ENCODE data around the gene C4orf50. TPM values are rescaled to one million over a fixed set of nuclear protein-coding genes. Genes with fewer than 3 reads are reported as not detected.

C4orf50 gene
- total RNA-seq, 1 donor from 2014 or later = 2.3 TPM

- intact Hi-C loops (cut with micrococcal nuclease) = loop anchor here (5.0 kb wide), 1 partner anchor 1037 kb away; the partner anchor contains the start of gene MSX1
Measured at GRCh38 chr4:5894266-5894665, 124.0 kb downstream of the C4orf50 start.

DNA sequence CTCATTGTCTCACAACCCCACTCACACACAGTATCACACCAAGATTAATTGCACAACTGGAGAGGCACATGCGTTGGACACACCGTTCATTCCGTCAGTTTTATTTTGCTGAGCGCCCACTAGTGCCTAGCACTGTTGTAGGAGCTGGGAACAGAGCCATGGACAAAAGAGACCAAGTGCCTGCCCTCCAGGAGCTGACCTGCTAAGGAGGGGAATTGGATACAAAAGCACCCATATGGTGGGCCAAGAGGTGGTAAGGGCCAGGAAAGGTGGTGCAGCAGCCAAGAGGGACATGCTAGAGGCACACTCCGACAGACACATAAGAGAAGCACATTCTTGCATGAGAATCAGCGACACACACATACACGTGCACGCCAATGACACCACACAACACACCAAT lies 124.6 kb downstream of the C4orf50 start:
- intact Hi-C loops (cut with micrococcal nuclease) = loop anchor here (5.0 kb wide), 1 partner anchor 1036 kb away; the partner anchor contains the start of gene MSX1

GRCh38 chr4:5893004-5893580 lies 125.1 kb downstream of the C4orf50 start, which contains the start of gene CRMP1:
TSS of gene CRMP1 (minus strand) at chr4:5893086. CDS start at chr4:5892969, 117 bp downstream.
- intact Hi-C loops (cut with micrococcal nuclease) = loop anchor here (5.0 kb wide), 1 partner anchor 1036 kb away; the partner anchor contains the start of gene MSX1

GRCh38 chr4:5892323-5893003 lies 125.8 kb downstream of the C4orf50 start:
- intact Hi-C loops (cut with micrococcal nuclease) = loop anchor here (5.0 kb wide), 1 partner anchor 1035 kb away; the partner anchor contains the start of gene MSX1

- intact Hi-C loops (cut with micrococcal nuclease) = loop anchor here (5.0 kb wide), 1 partner anchor 1034 kb away; the partner anchor contains the start of gene MSX1
Measured at GRCh38 chr4:5891563-5892322, 126.5 kb downstream of the C4orf50 start.

- intact Hi-C loops (cut with micrococcal nuclease) = loop anchor here (5.0 kb wide), 1 partner anchor 1033 kb away; the partner anchor contains the start of gene MSX1
Measured at GRCh38 chr4:5890063-5890727, 128.0 kb downstream of the C4orf50 start.

DNA sequence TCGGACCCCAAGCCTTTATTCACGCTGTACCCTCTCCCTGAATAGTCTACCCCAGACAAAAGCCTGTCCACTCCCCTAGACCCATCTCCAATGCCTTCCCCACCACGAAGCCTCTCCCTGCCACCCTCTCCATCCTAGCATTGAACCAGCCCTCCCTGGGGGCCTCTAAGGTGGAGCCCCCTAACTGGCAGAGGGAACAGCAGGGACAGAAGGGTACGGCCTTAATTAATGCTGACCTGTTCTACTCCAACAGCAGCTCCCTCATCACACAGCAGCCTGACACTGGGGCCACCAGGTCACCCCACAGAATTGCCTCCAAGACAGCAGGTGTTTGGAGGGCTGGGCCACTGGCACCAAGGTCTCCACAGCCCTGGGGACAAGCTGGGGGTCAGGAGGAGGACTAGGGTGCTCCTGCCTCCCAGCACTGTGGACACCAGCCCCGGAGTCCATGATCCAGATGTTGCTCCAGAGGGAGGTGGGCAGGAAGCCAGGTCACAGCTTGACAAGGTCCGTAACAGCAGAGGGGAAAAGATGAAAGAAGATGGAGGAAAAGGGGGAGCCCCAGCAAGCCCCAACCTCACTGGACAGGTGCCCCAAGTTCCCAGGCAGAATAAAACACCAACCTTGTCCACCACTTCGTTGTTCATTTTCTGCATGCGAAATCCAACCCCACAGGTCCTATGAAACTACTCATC lies 129.1 kb downstream of the C4orf50 start:
- intact Hi-C loops (cut with micrococcal nuclease) = loop anchor here (5.0 kb wide), 1 partner anchor 67 kb away; no protein-coding TSS in a partner anchor

DNA sequence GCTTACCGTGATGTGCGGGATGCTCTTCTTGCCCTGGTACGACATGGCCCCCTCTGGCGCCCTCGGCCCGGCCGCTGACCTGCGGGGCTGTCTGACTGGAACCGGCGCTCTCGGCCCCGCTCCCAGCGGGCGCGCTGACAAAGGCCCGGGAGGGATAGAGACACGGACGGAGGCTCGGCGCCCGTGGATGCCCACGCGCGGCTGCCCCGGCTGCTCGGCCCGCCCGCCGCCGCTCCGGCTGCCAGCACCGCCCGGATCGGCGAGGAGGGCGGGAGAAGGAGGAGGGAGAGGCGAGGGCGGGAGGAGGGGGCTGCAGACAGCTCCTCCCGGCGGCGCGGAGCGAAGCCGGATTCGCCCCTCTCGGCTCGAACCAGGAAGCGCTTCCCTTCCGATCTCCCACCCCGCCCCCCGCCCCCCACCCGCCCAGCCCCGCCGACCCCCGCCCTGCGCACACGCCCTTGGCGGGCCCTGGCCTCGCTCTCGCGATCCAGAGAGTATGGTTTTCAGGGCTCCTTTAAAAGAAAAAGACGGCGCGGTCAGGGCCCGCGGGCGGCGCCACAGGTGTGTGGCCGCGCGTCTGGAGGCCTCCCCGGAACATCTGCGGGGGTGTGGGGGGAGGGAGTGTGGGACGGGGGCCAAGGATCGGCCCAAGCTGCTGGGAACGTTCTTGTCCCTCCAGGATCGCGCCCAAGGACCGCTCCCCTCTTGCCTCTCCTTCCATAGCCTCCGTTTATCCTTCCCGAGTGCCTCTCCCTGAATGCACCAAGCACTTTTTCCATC lies 129.8 kb downstream of the C4orf50 start:
- intact Hi-C loops (cut with micrococcal nuclease) = loop anchor here (5.0 kb wide), 1 partner anchor 66 kb away; no protein-coding TSS in a partner anchor

- intact Hi-C loops (cut with micrococcal nuclease) = loop anchor here (5.0 kb wide), 1 partner anchor 65 kb away; no protein-coding TSS in a partner anchor
Measured at GRCh38 chr4:5887361-5888221, 130.6 kb downstream of the C4orf50 start.

DNA sequence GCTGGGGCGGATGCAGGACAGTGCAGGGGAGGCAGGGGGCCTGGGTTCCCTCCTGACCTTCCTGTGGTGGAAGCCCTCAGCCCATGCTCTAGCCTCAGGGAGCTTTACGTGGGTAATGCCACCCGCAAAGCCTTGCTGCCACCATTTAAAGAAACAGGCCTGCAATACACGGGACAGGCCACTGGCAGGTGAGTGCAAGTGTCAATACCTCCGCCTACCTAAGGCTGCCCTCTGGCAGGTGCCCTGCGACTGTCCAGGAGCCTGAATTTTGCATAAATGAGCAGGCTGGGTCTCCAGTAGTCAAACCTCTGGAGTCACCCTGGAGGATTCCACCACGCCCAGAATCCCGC lies 131.2 kb downstream of the C4orf50 start:
- intact Hi-C loops (cut with micrococcal nuclease) = loop anchor here (5.0 kb wide), 1 partner anchor 65 kb away; no protein-coding TSS in a partner anchor

DNA sequence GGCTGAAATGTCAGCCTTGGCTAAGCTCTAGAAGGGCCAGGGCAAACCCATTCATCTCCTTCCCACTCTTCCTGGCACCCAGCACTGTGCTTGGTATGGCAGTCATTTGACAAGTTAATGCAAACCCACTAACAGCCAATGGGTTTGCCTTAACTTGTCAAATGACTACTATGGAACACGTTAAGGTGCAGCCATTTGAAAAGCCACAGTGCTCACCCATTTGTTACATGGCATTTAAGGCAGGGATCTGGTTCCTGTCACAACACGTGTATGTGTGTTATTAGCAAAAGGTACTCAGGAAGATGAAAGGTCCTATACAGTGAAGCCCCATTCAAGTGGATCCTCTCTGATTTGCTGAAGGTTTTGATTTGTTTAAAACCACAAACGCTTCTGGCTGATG lies 132.5 kb downstream of the C4orf50 start:
- intact Hi-C loops (cut with micrococcal nuclease) = loop anchor here (5.0 kb wide), 1 partner anchor 63 kb away; no protein-coding TSS in a partner anchor

DNA sequence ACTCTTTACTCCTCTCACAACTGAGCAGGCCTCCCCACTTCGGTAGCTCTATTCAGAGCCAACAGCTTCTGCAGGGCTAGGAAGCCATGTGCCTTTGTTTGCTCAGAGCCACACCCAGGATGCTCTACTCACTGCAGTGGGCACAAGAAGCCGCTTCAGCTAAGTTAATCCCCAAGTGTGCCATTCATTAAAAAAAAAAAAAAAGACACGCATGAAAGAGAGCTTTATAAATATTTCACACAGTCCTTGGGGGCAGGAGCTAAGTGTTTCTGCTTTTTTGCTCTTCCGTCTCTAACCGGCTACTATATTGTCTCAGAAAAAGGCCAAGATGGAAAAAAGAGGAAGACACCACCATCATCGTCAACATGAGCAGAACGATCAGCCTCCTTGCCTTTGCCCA lies 133.4 kb downstream of the C4orf50 start:
- intact Hi-C loops (cut with micrococcal nuclease) = loop anchor here (5.0 kb wide), 1 partner anchor 62 kb away; no protein-coding TSS in a partner anchor

GRCh38 chr4:5883916-5884315 lies 134.3 kb downstream of the C4orf50 start:
- intact Hi-C loops (cut with micrococcal nuclease) = no loop called here

DNA sequence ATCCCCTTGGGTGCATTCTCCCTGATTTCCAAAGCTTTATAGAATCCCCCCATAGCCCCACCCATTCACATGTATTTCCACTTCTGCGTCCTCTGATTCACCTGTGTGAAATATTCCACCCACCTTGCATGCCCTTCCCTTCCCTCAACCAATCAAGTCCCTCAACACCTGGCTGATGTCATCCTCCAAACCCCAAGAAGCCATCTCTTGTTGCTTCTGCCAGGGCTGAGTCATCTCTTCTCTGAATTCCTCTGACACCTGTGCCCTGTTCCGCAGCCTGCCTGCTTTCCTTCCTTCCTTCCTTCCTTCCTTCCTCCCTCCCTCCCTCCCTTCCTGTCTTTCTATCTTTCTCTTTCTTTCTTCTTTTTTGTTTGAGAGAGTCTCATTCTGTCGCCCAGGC lies 135.3 kb downstream of the C4orf50 start:
- intact Hi-C loops (cut with micrococcal nuclease) = no loop called here

- intact Hi-C loops (cut with micrococcal nuclease) = no loop called here
Measured at GRCh38 chr4:5881340-5881739, 136.9 kb downstream of the C4orf50 start.

DNA sequence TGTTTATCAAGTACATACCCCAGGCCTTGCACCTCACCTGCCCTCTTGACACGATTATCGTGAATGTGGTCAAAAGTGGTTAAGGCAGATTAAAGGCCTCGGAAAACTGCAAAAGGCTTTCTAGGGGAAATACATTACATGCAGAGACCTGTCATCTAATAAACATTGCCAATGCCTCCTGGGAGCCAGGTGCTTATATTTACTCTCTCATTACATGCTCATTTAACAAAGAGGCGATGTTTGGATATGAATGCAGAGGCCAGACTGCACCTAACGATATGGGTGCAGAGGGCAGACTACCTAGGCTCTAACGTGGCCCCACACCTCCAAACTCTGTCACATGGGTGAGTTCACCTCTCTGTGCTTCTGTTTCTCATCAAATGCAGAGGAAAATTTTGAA lies 139.9 kb downstream of the C4orf50 start:
- intact Hi-C loops (cut with micrococcal nuclease) = no loop called here

DNA sequence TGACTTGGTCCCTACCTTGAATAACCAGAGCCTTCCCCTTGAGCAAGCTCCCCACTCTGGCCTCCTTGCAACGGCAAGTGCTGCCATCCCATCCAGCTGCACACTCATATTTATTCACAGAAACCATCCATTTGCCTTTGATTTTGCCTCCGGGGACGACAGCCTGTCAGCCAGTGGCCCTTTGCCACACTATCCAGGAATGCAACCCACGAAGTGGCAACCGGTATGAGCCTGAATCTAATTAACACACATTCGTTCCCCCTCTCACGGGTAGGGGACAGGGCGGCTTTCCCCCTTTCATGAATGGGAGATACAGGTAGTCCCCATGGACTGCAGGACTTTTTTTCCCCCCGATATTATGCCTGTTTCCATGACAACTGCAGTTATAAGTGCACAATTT lies 140.8 kb downstream of the C4orf50 start:
- intact Hi-C loops (cut with micrococcal nuclease) = no loop called here

DNA sequence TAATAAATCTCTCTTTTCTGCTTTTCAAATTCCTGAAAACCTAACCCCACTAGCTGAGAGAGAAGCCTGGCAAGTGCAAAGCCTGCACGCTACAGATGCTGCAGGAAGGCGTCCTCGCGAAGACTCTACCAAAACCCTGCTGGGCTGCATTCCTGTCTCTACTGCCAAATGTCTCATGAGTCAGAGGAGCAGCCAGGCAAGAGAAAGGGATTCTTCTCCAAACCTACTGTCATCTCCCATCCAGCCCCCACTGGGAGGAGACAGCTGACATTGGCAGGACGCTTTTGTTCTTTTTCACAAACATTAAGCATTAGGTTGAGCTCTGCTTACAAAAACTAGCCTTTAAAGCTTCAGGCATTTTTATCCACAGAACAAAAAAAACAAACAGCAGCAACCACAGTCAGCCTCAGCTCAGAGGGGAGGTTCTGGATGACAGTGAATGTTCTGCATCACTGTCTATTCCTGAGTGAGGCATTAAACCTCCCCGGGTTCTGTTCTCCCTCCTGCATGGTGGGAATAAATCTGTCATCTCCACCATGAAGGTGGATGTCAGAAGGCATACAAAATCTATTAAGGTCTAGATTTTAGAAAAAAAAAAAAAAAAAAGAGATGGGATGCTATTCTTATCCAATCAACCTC lies 143.3 kb downstream of the C4orf50 start:
- intact Hi-C loops (cut with micrococcal nuclease) = no loop called here
